Measurements from ENCODE around the gene KRTAP16-1.

Gene KRTAP16-1

DNA sequence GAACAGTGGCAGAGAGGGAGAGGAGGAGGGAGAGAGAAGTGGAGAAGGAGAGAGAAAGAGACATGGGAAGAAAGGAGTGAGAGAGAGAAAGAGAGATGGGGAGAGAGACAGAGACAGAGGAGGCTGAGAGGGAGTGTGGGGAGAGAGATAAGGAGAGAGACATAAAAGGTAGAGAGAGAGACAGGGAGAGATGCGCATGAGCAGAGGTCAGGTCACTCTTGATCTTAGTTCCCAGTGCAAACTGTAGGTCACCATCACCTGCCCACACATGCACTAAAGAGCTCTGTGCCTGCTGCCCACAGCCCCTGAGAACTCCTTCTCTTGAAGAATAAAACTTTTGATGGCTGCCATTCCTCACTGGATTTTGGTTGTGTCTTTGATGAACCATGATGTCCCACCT, 26.6 kb upstream of the KRTAP16-1 start:
- Histone ChIP-seq H3K9me2 (replicated peaks; ENCODE audit: low read depth, low read length) (no peaks in the 10 kb centered on the region), H3F3A (ENCODE audit: low read depth) (no peaks in the 10 kb centered on the region), H3K27me3 (ENCODE audit: insufficient read depth, low read length, poor library complexity, severe bottlenecking) (no peaks in the 10 kb centered on the region), H3K9me3 (ENCODE audit: insufficient read depth, low read depth, low read length) (no peaks in the 10 kb centered on the region), H3K79me2 (ENCODE audit: insufficient read depth, low read length) (no peaks in the 10 kb centered on the region), H3K4me1 (ENCODE audit: insufficient read depth, low read length, poor library complexity, severe bottlenecking) (peaks cover 4% of the 10 kb centered on the region), H4K20me1 (ENCODE audit: insufficient read depth, low read length, poor library complexity, severe bottlenecking) (no peaks in the 10 kb centered on the region), H2AFZ (ENCODE audit: low read length) (no peak overlapping the region), H3K36me3 (ENCODE audit: insufficient read depth, low read length) (no peaks in the 10 kb centered on the region), H3K4me2 (ENCODE audit: low read depth, low read length, poor library complexity, severe bottlenecking) (no peak overlapping the region), H3K4me3 (ENCODE audit: low read length, poor library complexity, severe bottlenecking) (no peak overlapping the region), H3K9ac (ENCODE audit: low read depth, low read length, poor library complexity, severe bottlenecking) (no peak overlapping the region)
- TF ChIP-seq, protein P1, sequence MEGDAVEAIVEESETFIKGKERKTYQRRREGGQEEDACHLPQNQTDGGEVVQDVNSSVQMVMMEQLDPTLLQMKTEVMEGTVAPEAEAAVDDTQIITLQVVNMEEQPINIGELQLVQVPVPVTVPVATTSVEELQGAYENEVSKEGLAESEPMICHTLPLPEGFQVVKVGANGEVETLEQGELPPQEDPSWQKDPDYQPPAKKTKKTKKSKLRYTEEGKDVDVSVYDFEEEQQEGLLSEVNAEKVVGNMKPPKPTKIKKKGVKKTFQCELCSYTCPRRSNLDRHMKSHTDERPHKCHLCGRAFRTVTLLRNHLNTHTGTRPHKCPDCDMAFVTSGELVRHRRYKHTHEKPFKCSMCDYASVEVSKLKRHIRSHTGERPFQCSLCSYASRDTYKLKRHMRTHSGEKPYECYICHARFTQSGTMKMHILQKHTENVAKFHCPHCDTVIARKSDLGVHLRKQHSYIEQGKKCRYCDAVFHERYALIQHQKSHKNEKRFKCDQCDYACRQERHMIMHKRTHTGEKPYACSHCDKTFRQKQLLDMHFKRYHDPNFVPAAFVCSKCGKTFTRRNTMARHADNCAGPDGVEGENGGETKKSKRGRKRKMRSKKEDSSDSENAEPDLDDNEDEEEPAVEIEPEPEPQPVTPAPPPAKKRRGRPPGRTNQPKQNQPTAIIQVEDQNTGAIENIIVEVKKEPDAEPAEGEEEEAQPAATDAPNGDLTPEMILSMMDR (conservative IDR thresholded peaks at IDR 0.05; ENCODE audit: low read length), result no peak
- TF ChIP-seq EZH2phosphoT487 (IDR thresholded peaks at IDR 0.05; ENCODE audit: borderline replicate concordance), result no peak

DNA sequence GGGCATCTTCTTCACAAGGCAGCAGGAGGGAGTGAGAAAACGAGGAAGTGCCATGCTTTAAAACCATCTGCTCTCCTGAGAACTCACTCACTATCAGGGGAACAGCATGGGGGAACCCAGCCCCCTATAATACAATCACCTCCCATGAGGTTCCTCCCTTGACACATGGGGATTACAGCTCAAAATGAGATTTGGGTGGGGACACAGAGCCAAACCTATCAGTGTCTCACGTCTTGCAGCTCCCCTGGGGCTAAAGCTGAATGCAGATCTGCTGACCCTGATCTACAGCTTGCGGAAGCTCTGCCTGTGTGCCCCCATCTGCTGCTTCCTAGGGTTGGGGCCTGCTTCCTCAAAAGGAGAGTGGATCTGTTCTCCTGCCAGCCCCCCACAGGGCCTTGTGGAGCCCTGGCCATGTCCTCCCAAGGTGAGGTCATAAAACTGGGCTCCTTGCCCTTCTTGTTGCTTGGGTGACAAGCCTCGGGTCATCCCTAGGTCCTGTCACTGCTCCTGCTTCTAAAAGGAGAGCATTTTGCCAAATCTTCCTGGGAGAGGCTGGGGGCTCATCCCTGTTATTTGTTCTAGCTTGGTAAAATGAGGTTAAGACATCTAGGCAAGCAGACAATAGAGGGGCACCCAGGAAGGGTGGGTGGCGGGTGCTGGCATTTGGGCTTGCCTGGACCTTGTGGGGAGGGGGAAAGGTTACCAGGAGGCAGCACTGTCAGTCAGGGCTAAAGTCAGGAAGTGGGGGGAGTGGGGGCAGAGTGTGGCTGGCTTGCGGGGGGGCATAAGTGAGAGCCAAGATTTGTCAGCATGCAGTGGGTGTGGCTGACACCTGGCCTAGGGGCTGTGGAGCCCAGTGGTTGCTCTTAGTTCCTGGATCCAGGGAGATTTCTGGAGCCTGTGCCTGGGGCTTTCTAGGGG, 25.5 kb upstream of the KRTAP16-1 start:
- H3K27me3 ChIP-seq (ENCODE audit: insufficient read depth, low read length, poor library complexity, severe bottlenecking), result no peaks in the 10 kb centered on the region
- no peak overlapping the region for H3K9ac ChIP-seq (ENCODE audit: low read depth, low read length, poor library complexity, severe bottlenecking)
- no peaks in the 10 kb centered on the region for H3K9me2 ChIP-seq (replicated peaks; ENCODE audit: low read depth, low read length)
- H2AFZ ChIP-seq (ENCODE audit: low read length), result no peak overlapping the region
- H3K79me2 ChIP-seq (ENCODE audit: insufficient read depth, low read length), result no peaks in the 10 kb centered on the region
- no peaks in the 10 kb centered on the region for H3K4me1 ChIP-seq (ENCODE audit: insufficient read depth, low read length, poor library complexity, severe bottlenecking)
- no peak overlapping the region for H3K4me2 ChIP-seq (ENCODE audit: low read depth, low read length, poor library complexity, severe bottlenecking)
- no peaks in the 10 kb centered on the region for H3F3A ChIP-seq (ENCODE audit: low read depth)
- H3K4me3 ChIP-seq (ENCODE audit: low read length, poor library complexity, severe bottlenecking), result no peak overlapping the region
- H4K20me1 ChIP-seq (ENCODE audit: insufficient read depth, low read length, poor library complexity, severe bottlenecking), result no peaks in the 10 kb centered on the region
- no peaks in the 10 kb centered on the region for H3K36me3 ChIP-seq (ENCODE audit: insufficient read depth, low read length)
- H3K9me3 ChIP-seq (ENCODE audit: insufficient read depth, low read depth, low read length), result no peaks in the 10 kb centered on the region
- TF ChIP-seq, protein P1 (conservative IDR thresholded peaks at IDR 0.05; ENCODE audit: low read length), result no peak
- no peak for TF ChIP-seq EZH2phosphoT487 (IDR thresholded peaks at IDR 0.05; ENCODE audit: borderline replicate concordance)

DNA sequence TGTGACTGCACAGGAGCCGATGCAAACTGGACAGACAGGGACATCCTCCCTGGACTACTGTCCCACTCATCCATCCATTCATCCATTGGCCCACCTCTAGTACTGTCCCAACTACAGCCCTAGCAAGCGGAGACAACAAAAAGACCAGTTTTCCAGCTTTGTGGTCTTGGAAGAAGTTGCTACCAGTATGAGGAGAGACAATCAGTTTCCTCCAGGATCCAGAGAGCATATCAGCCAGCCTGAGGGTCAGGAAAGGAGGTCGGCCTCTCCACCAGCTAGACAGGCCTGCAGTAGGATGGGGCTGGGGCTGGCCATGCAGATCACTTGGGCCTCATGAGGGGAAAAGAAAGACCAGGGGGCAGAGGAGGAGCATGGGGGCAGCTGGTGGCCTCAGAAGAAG, 24.7 kb upstream of the KRTAP16-1 start:
- Histone ChIP-seq H3K79me2 (ENCODE audit: insufficient read depth, low read length) (no peaks in the 10 kb centered on the region), H2AFZ (ENCODE audit: low read length) (no peak overlapping the region), H3K4me2 (ENCODE audit: low read depth, low read length, poor library complexity, severe bottlenecking) (no peak overlapping the region), H3K27me3 (ENCODE audit: insufficient read depth, low read length, poor library complexity, severe bottlenecking) (no peaks in the 10 kb centered on the region), H4K20me1 (ENCODE audit: insufficient read depth, low read length, poor library complexity, severe bottlenecking) (no peaks in the 10 kb centered on the region), H3K9me2 (replicated peaks; ENCODE audit: low read depth, low read length) (no peaks in the 10 kb centered on the region), H3K4me3 (ENCODE audit: low read length, poor library complexity, severe bottlenecking) (no peak overlapping the region), H3K9ac (ENCODE audit: low read depth, low read length, poor library complexity, severe bottlenecking) (no peak overlapping the region), H3K4me1 (ENCODE audit: insufficient read depth, low read length, poor library complexity, severe bottlenecking) (no peaks in the 10 kb centered on the region), H3F3A (ENCODE audit: low read depth) (no peaks in the 10 kb centered on the region), H3K36me3 (ENCODE audit: insufficient read depth, low read length) (no peaks in the 10 kb centered on the region), H3K9me3 (ENCODE audit: insufficient read depth, low read depth, low read length) (no peaks in the 10 kb centered on the region)
- TF ChIP-seq, protein P1 (conservative IDR thresholded peaks at IDR 0.05; ENCODE audit: low read length), result no peak
- no peak for TF ChIP-seq EZH2phosphoT487 (IDR thresholded peaks at IDR 0.05; ENCODE audit: borderline replicate concordance)

Measured in Loucy (cell line).